ENCODE data around the gene BCS1L. TPM values are rescaled to one million over a fixed set of nuclear protein-coding genes. Genes with fewer than 3 reads are reported as not detected.

BCS1L gene
- total RNA-seq, 1 experiment from 2014 or later = 48.5 TPM

- intact Hi-C loops (cut with micrococcal nuclease) = no loop called here
- DNase-seq (no peak), ATAC-seq (no peak)
- CTCF ChIA-PET = no interaction called here
- Histone ChIP-seq H3K4me1 (ENCODE audit: insufficient read depth, low read length) (peaks cover 11% of the 10 kb centered on the region), H3K79me2 (ENCODE audit: low read length) (peaks cover 28% of the 10 kb centered on the region), H3K4me2 (ENCODE audit: low read length) (no peak overlapping the region), H3F3A (ENCODE audit: low read length, unreplicated experiment) (no peaks in the 10 kb centered on the region), H2AFZ (ENCODE audit: low read length) (no peak overlapping the region), H3K27me3 (ENCODE audit: low read length) (no peaks in the 10 kb centered on the region), H4K20me1 (ENCODE audit: low read length) (no peaks in the 10 kb centered on the region), H3K4me3 (ENCODE audit: low read length) (no peak overlapping the region), H3K36me3 (ENCODE audit: low read depth, low read length) (peaks cover 38% of the 10 kb centered on the region), H3K27ac (ENCODE audit: low read length) (no peak overlapping the region), H3K9me3 (ENCODE audit: low read length) (no peaks in the 10 kb centered on the region), H3K9ac (ENCODE audit: low read length) (no peak overlapping the region), H3K9me2 (replicated peaks; ENCODE audit: low read length) (no peaks in the 10 kb centered on the region)
- POLR2A ChIA-PET (ENCODE audit: unreplicated experiment) = no interaction called here
- TF ChIP-seq EZH2 (IDR thresholded peaks at IDR 0.05; ENCODE audit: low read length, unreplicated experiment) (no peak), CTCF (conservative IDR thresholded peaks at IDR 0.05; ENCODE audit: low read depth, low read length) (no peak)
- BruUV-seq (replicated peaks) = no TSS peak
These were observed 4.4 kb downstream of the BCS1L start for GRCh38 chr2:218663901-218664300.

GRCh38 chr2:218664653-218665052, 5.2 kb downstream of the BCS1L start:
- TF ChIP-seq EZH2phosphoT487 (IDR thresholded peaks at IDR 0.05; ENCODE audit: borderline replicate concordance, low read length) = no peak
- TF ChIP-seq EZH2 (IDR thresholded peaks at IDR 0.05; ENCODE audit: low read length, unreplicated experiment) = no peak
- TF ChIP-seq CTCF (conservative IDR thresholded peaks at IDR 0.05; ENCODE audit: low read depth, low read length) = no peak
- H3K9ac ChIP-seq (ENCODE audit: low read length) = no peak overlapping the region
- no peaks in the 10 kb centered on the region for H3K9me2 ChIP-seq (replicated peaks; ENCODE audit: low read length)
- no peaks in the 10 kb centered on the region for H4K20me1 ChIP-seq (ENCODE audit: low read length)
- H3K79me2 ChIP-seq (ENCODE audit: low read length) = peaks cover 29% of the 10 kb centered on the region
- peaks cover 11% of the 10 kb centered on the region for H3K4me1 ChIP-seq (ENCODE audit: insufficient read depth, low read length)
- no peak overlapping the region for H3K27ac ChIP-seq (ENCODE audit: low read length)
- H3K4me3 ChIP-seq (ENCODE audit: low read length) = no peak overlapping the region
- BruUV-seq (replicated peaks) = no TSS peak
- no peaks in the 10 kb centered on the region for H3K9me3 ChIP-seq (ENCODE audit: low read length)
- H2AFZ ChIP-seq (ENCODE audit: low read length) = no peak overlapping the region
- ChIA-PET POLR2A (ENCODE audit: unreplicated experiment) (no interaction called here), CTCF (no interaction called here)
- ATAC-seq (no peak), DNase-seq (no peak)
- intact Hi-C loops (cut with micrococcal nuclease) = no loop called here
- no peak overlapping the region for H3K4me2 ChIP-seq (ENCODE audit: low read length)
- no peaks in the 10 kb centered on the region for H3F3A ChIP-seq (ENCODE audit: low read length, unreplicated experiment)
- H3K36me3 ChIP-seq (ENCODE audit: low read depth, low read length) = peaks cover 38% of the 10 kb centered on the region
- H3K27me3 ChIP-seq (ENCODE audit: low read length) = no peaks in the 10 kb centered on the region

- peak; percentile 72 for DNase-seq
These were observed 11.7 kb downstream of the BCS1L start for GRCh38 chr2:218671097-218671653.

More at GRCh38 chr2:218671097-218671653, 11.7 kb downstream of the BCS1L start:
- Histone ChIP-seq H3K79me2 (ENCODE audit: low read length) (peaks cover 42% of the 10 kb centered on the region), H3K4me1 (ENCODE audit: insufficient read depth, low read length) (peaks cover 12% of the 10 kb centered on the region), H3K27me3 (ENCODE audit: low read length) (no peaks in the 10 kb centered on the region), H3F3A (ENCODE audit: low read length, unreplicated experiment) (no peaks in the 10 kb centered on the region), H3K36me3 (ENCODE audit: low read depth, low read length) (peaks cover 8% of the 10 kb centered on the region), H3K9ac (ENCODE audit: low read length) (peak overlapping the region; percentile 88), H3K27ac (ENCODE audit: low read length) (peak overlapping the region; percentile 47), H3K4me3 (ENCODE audit: low read length) (peak overlapping the region; percentile 81), H3K4me2 (ENCODE audit: low read length) (peak overlapping the region; percentile 95), H3K9me3 (ENCODE audit: low read length) (no peaks in the 10 kb centered on the region), H3K9me2 (replicated peaks; ENCODE audit: low read length) (no peaks in the 10 kb centered on the region), H2AFZ (ENCODE audit: low read length) (peak overlapping the region; percentile 97), H4K20me1 (ENCODE audit: low read length) (no peaks in the 10 kb centered on the region)
- BruUV-seq (replicated peaks) = TSS peak; percentile 85
- ChIA-PET POLR2A (ENCODE audit: unreplicated experiment) (interaction anchor here (0.6 to 1.1 kb wide), 3 partner anchors 10 to 39 kb away, joined by 5 to 36 read pairs (median 9); partner anchors contain the start of genes BCS1L and ZNF142), CTCF (interaction anchor here (0.6 kb wide), 2 partner anchors 186 to 227 kb away, joined by 3 read pairs; no protein-coding TSS in a partner anchor)
- intact Hi-C loops (cut with micrococcal nuclease) = no loop called here
- TF ChIP-seq EZH2 (IDR thresholded peaks at IDR 0.05; ENCODE audit: low read length, unreplicated experiment) (no peak), EZH2phosphoT487 (IDR thresholded peaks at IDR 0.05; ENCODE audit: borderline replicate concordance, low read length) (no peak), CTCF (conservative IDR thresholded peaks at IDR 0.05; ENCODE audit: low read depth, low read length) (no peak)
- peak; percentile 45 for ATAC-seq

Data from PC-3 (cell line).